K562 treated with DMSO at 1 percent for 24 hours (cell line): ENCODE data around the gene TEX28. TPM values are rescaled to one million over a fixed set of nuclear protein-coding genes. Genes with fewer than 3 reads are reported as not detected.

ENCODE experiments used
- total RNA-seq: library from RNA; unstranded; fragments of 300-600 nt; gene quantifications from 2 replicates; pipeline ENCODE4 v1.2.3, GENCODE V29; 2022; ENCODE audit warnings: low read depth; ENCODE audit not compliant: insufficient read depth

The TEX28 gene
- total RNA-seq = not detected in 2 replicates

GRCh38 chrX:154294791-154295574 lies at the start of gene TEX28:
Gene TEX28, minus strand, starts transcription at chrX:154295124. Its CDS starts 3,007 bp downstream, at chrX:154292117.

GRCh38 chrX:154295664-154296310 lies 863 bp upstream of the TEX28 start, which contains the start of gene TKTL1:
Gene TKTL1, plus strand, starts transcription at chrX:154295795. Its CDS starts 65 bp downstream, at chrX:154295860.

GRCh38 chrX:154257282-154257681 lies 37.6 kb downstream of the TEX28 start, which contains the start of gene OPN1MW3:
Gene OPN1MW3, plus strand, starts transcription at chrX:154257582. Its CDS starts 38 bp downstream, at chrX:154257620.

Other genes starting within 250 kb of the TEX28 start
- gene MECP2, start 197.4 kb downstream of the TEX28 start, total RNA-seq = 38.4 and 41.9 TPM in 2 replicates
- not detected in 2 replicates for gene OPN1LW, start 150.9 kb downstream of the TEX28 start, total RNA-seq
- not detected in 2 replicates for gene OPN1MW, start 112.5 kb downstream of the TEX28 start, total RNA-seq
- not detected in 2 replicates for gene OPN1MW2, start 75.4 kb downstream of the TEX28 start, total RNA-seq
- not detected in 2 replicates for gene OPN1MW3, start 37.5 kb downstream of the TEX28 start, total RNA-seq
- gene TKTL1, start 671 bp upstream of the TEX28 start, total RNA-seq = 2.7 and 2.9 TPM in 2 replicates
- gene FLNA, start 79.5 kb upstream of the TEX28 start, total RNA-seq = 439 and 455 TPM in 2 replicates
- gene EMD, start 84.2 kb upstream of the TEX28 start, total RNA-seq = 91.3 and 103 TPM in 2 replicates
- gene RPL10, start 103.3 kb upstream of the TEX28 start, total RNA-seq = 11,901 and 12,258 TPM in 2 replicates
- gene DNASE1L1, start 114.1 kb upstream of the TEX28 start, total RNA-seq = 33.9 and 36.1 TPM in 2 replicates
- 50.3 and 60.2 TPM in 2 replicates for gene TAFAZZIN, start 116.4 kb upstream of the TEX28 start, total RNA-seq
- 233 TPM in 2 replicates for gene ATP6AP1, start 133.6 kb upstream of the TEX28 start, total RNA-seq
- gene GDI1, start 142.0 kb upstream of the TEX28 start, total RNA-seq = 124 and 126 TPM in 2 replicates
- gene FAM50A, start 149.0 kb upstream of the TEX28 start, total RNA-seq = 212 and 228 TPM in 2 replicates
- gene PLXNA3, start 163.2 kb upstream of the TEX28 start, total RNA-seq = 9.9 and 11.4 TPM in 2 replicates
- gene LAGE3, start 184.2 kb upstream of the TEX28 start, total RNA-seq = 276 and 296 TPM in 2 replicates
- gene UBL4A, start 191.5 kb upstream of the TEX28 start, total RNA-seq = 85.5 and 100 TPM in 2 replicates
- 53.6 and 59.5 TPM in 2 replicates for gene SLC10A3, start 195.5 kb upstream of the TEX28 start, total RNA-seq
- 134 and 149 TPM in 2 replicates for gene FAM3A, start 221.1 kb upstream of the TEX28 start, total RNA-seq